ENCODE data around the gene PSORS1C1. TPM values are rescaled to one million over a fixed set of nuclear protein-coding genes. Genes with fewer than 3 reads are reported as not detected.

Gene PSORS1C1
- polyA plus RNA-seq, 1 donor from 2014 or later, result not detected

DNA sequence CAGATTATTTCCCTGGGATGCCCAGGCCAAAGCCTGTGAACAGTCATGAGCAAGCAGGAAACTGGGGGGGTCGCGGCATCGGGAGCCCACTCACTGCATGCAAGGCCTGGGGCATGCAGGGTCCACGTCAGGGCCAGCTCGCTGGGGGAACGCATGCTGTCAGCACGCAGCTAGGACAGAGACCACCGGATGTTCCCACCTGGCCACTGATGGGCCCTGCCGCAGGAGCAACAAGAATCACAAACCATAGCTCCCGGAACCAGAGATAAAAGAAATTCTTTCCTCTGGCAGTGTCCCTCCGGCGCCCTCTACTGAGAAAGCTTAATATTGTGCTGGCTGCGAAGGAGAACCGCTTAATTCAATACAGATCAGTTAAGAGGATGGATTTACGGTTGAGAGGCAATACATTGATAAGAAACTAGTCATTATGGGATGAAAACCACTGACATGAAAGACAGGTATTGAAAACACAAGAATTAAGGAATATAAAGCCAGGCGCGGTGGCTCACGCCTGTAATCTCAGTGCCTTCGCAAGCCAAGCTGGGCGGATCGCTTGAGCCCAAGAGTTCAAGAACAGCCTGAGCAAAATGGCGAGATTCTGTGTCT is 34.8 kb upstream of the PSORS1C1 start:
- no peaks in the 10 kb centered on the region for H4K20me1 ChIP-seq (ENCODE audit: insufficient read depth)
- no peak overlapping the region for H3K4me3 ChIP-seq (ENCODE audit: low read length)
- no peaks in the 10 kb centered on the region for H3K9me3 ChIP-seq (ENCODE audit: low read length)
- no peaks in the 10 kb centered on the region for H3K27me3 ChIP-seq (ENCODE audit: insufficient read depth, low read depth, low read length)
- no peak overlapping the region for H2AFZ ChIP-seq (ENCODE audit: low read depth, low read length)
- no peaks in the 10 kb centered on the region for H3K9me2 ChIP-seq (ENCODE audit: insufficient read depth, low read length)
- no peaks in the 10 kb centered on the region for H3K79me2 ChIP-seq (replicated peaks; ENCODE audit: insufficient read depth, low read length)
- no peaks in the 10 kb centered on the region for H3K36me3 ChIP-seq (ENCODE audit: insufficient read depth, low read length)
- no peak for TF ChIP-seq EP300 (conservative IDR thresholded peaks at IDR 0.05; ENCODE audit: poor library complexity, severe bottlenecking)
- peak; percentile 81 for TF ChIP-seq SMC3 (conservative IDR thresholded peaks at IDR 0.05; ENCODE audit: poor library complexity)
- TF ChIP-seq RAD21 (conservative IDR thresholded peaks at IDR 0.05), result peak; percentile 82
- peak; percentile 88 for TF ChIP-seq CTCF (IDR thresholded peaks at IDR 0.05; ENCODE audit: poor library complexity, severe bottlenecking)
- H3K4me2 ChIP-seq (ENCODE audit: low read length), result no peak overlapping the region
- no peaks in the 10 kb centered on the region for H3F3A ChIP-seq (ENCODE audit: insufficient read depth, low read length, poor library complexity, severe bottlenecking)
- H3K27ac ChIP-seq (ENCODE audit: low read length), result no peak overlapping the region
- no peak overlapping the region for H3K9ac ChIP-seq (ENCODE audit: low read length)

- TF ChIP-seq EP300 (conservative IDR thresholded peaks at IDR 0.05; ENCODE audit: poor library complexity, severe bottlenecking) (no peak), CTCF (IDR thresholded peaks at IDR 0.05; ENCODE audit: poor library complexity, severe bottlenecking) (no peak), SMC3 (conservative IDR thresholded peaks at IDR 0.05; ENCODE audit: poor library complexity) (no peak), RAD21 (conservative IDR thresholded peaks at IDR 0.05) (no peak), MXI1 (conservative IDR thresholded peaks at IDR 0.05; ENCODE audit: poor library complexity, severe bottlenecking) (no peak), POLR2AphosphoS5 (IDR thresholded peaks at IDR 0.05) (no peak), EZH2 (IDR thresholded peaks at IDR 0.05; ENCODE audit: borderline replicate concordance, insufficient read depth, low read length, poor library complexity, severe bottlenecking) (no peak), TAF1 (IDR thresholded peaks at IDR 0.05; ENCODE audit: low read depth) (no peak)
- TF ChIP-seq, protein P1, sequence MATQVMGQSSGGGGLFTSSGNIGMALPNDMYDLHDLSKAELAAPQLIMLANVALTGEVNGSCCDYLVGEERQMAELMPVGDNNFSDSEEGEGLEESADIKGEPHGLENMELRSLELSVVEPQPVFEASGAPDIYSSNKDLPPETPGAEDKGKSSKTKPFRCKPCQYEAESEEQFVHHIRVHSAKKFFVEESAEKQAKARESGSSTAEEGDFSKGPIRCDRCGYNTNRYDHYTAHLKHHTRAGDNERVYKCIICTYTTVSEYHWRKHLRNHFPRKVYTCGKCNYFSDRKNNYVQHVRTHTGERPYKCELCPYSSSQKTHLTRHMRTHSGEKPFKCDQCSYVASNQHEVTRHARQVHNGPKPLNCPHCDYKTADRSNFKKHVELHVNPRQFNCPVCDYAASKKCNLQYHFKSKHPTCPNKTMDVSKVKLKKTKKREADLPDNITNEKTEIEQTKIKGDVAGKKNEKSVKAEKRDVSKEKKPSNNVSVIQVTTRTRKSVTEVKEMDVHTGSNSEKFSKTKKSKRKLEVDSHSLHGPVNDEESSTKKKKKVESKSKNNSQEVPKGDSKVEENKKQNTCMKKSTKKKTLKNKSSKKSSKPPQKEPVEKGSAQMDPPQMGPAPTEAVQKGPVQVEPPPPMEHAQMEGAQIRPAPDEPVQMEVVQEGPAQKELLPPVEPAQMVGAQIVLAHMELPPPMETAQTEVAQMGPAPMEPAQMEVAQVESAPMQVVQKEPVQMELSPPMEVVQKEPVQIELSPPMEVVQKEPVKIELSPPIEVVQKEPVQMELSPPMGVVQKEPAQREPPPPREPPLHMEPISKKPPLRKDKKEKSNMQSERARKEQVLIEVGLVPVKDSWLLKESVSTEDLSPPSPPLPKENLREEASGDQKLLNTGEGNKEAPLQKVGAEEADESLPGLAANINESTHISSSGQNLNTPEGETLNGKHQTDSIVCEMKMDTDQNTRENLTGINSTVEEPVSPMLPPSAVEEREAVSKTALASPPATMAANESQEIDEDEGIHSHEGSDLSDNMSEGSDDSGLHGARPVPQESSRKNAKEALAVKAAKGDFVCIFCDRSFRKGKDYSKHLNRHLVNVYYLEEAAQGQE (IDR thresholded peaks at IDR 0.05; ENCODE audit: borderline replicate concordance), result no peak
- no peaks in the 10 kb centered on the region for H3F3A ChIP-seq (ENCODE audit: insufficient read depth, low read length, poor library complexity, severe bottlenecking)
Observed at GRCh38 chr6:31081872-31082271, 32.7 kb upstream of the PSORS1C1 start.

More at GRCh38 chr6:31081872-31082271, 32.7 kb upstream of the PSORS1C1 start:
- no peaks in the 10 kb centered on the region for H3K9me2 ChIP-seq (ENCODE audit: insufficient read depth, low read length)
- no peak overlapping the region for H3K9ac ChIP-seq (ENCODE audit: low read length)
- no peaks in the 10 kb centered on the region for H4K20me1 ChIP-seq (ENCODE audit: insufficient read depth)
- H3K79me2 ChIP-seq (replicated peaks; ENCODE audit: insufficient read depth, low read length), result no peaks in the 10 kb centered on the region
- H3K9me3 ChIP-seq (ENCODE audit: low read length), result no peaks in the 10 kb centered on the region
- no peak overlapping the region for H2AFZ ChIP-seq (ENCODE audit: low read depth, low read length)
- H3K4me3 ChIP-seq (ENCODE audit: low read length), result no peak overlapping the region
- no peaks in the 10 kb centered on the region for H3K36me3 ChIP-seq (ENCODE audit: insufficient read depth, low read length)
- H3K27ac ChIP-seq (ENCODE audit: low read length), result no peak overlapping the region
- no peaks in the 10 kb centered on the region for H3K27me3 ChIP-seq (ENCODE audit: insufficient read depth, low read depth, low read length)
- no peak overlapping the region for H3K4me2 ChIP-seq (ENCODE audit: low read length)
